Measurements from ENCODE around the gene GALNT14.

GALNT14 gene

DNA sequence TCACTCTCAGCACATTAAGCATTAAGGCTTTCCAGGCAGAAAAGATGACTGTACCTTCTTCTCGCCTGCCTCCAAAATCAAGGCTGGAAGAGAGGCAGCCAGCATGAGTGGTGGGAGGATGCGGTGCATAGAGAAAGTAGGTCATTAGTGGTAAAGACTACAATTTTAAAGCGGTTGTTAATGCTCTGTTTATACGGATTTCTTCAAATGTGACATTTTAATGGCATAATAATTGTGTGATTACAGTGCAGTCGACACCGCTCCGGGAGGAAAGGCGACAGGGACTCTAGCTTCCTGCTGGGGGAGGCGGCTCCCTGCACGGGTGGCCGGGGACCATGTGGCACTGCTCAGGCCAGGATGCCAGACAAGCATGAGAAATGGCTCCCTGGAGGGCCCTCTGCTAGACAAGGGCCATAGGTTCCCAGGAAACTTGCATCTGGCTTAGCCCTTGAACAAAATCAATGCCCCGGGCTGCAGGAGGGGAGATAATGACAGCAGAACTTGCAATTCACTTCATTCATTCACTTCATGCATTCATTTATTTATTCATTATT lies 129.6 kb downstream of the GALNT14 start:
- no peak for DNase-seq (ENCODE audit: low read depth in 2 of 2)

GRCh38 chr2:31004257-31004656 lies 134.0 kb downstream of the GALNT14 start:
- no peak for DNase-seq (ENCODE audit: low read depth in 2 of 2)

GRCh38 chr2:31003749-31004148 lies 134.5 kb downstream of the GALNT14 start:
- DNase-seq (ENCODE audit: low read depth in 2 of 2) = no peak

DNA sequence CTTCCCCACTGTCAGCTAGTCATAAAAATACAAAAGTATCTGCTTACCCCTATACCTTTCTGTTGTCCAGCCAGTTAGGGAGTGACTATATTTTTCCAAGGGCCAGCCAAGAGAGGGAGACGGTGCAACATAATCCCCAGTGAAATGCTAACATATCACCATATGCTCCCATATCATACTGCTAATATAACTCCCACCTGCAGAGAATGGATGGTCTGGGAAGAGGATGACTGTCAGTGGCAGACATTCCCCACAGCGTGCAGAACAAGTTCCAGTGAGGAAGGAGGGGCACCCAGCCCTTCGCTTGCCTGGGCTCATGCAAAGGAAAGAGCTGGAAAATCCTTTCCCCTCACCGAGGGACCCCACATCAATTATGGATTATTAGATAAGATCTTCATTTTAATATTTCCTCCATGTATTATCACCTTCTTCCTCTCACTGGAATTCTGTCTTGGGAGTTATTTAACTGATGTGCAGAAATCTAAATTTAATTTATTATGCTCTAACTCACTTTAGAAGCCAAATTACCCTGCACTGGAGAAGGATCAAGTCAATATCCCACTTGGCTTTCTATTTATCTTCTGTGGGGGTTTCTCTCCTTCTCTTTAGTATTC lies 135.6 kb downstream of the GALNT14 start:
- no peak for DNase-seq (ENCODE audit: low read depth in 2 of 2)

- DNase-seq (ENCODE audit: low read depth in 2 of 2) = no peak
Measured at GRCh38 chr2:31000970-31001369, 137.3 kb downstream of the GALNT14 start.

DNA sequence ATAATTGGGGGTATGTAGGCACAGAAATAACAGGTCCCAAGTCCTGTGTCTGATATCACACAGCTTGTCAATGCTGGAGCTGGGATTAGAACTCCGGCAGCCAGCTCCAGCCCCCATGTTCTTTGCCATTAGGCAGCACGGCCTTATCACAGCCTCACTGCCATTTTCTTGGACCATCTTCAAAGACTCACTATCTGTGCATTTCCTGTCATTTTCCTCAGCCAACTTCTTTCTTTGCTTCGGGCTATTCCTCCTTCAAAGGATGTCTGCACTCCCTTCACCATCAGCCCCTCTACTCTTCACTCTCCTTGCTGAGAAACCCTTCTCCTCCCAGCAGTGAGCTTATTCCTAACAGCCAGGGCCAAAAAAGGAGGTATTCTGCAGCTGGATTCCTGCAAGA lies 139.6 kb downstream of the GALNT14 start:
- DNase-seq (ENCODE audit: low read depth in 2 of 2) = no peak

- no peak for DNase-seq (ENCODE audit: low read depth in 2 of 2)
Measured at GRCh38 chr2:30997979-30998378, 140.3 kb downstream of the GALNT14 start.

DNA sequence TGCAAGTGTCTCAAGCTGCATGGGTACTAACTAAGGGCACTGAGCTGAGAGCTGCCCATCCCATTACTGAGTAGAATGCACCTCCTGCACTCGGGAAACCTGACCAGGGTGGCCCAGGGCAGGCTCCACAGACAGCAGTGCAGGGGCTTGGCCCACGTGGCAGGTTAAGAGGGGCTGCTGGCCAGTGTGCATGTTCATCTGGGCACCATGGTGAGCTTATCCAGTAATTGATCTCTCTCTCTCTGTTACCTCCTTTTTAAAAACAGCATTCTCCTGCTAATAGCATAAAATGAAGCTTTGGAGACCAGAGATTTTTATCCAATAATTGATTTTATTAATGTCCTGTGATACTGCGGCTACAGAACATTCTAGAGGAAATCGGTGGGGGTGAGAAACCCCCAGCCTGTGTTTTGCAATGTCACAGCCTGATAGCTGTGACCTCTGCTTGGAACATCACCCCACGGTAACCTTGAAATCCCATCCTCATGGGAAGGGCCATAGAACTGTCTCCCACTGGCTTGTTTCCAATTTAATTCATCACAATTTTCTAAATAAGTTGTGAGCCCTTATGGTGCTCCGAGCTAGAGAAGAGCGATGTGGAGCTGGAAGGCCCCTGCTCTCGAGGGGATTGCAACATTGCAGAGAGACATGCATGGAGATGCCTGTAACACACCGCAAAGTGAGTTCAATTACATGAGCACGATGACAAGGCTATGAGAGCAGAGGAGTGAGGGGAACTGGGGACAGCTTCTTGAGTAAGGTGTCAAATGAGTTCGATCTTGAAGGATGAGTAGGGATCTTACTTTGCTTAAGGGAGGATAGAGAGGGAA lies 143.8 kb downstream of the GALNT14 start:
- DNase-seq (ENCODE audit: low read depth in 2 of 2) = no peak

GRCh38 chr2:30992781-30993180 lies 145.5 kb downstream of the GALNT14 start:
- DNase-seq (ENCODE audit: low read depth in 2 of 2) = no peak

GRCh38 chr2:30990671-30991070 lies 147.6 kb downstream of the GALNT14 start:
- DNase-seq (ENCODE audit: low read depth in 2 of 2) = no peak

GRCh38 chr2:30990176-30990575 lies 148.1 kb downstream of the GALNT14 start:
- no peak for DNase-seq (ENCODE audit: low read depth in 2 of 2)

DNA sequence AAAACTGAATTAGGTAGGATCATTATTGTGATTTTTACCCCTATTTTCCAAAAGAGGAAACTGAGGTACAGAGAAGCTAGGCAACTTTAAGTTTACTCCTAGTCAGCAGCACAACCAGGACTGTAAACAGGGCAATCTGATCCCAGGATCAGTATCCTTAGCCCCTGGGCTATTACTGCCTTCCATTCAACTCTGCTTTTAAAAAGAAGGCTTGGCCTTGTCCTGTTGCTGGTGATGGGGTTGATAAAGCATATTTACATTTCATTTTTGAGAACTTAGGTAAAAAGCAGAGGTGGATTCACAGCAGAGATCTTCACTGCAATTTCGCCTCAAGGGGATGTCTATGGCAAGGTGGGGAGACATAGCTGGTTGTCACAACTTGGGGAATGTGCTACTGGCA lies 148.5 kb downstream of the GALNT14 start:
- no peak for DNase-seq (ENCODE audit: low read depth in 2 of 2)

- DNase-seq (ENCODE audit: low read depth in 2 of 2) = no peak
Measured at GRCh38 chr2:30987566-30987965, 150.7 kb downstream of the GALNT14 start.

DNA sequence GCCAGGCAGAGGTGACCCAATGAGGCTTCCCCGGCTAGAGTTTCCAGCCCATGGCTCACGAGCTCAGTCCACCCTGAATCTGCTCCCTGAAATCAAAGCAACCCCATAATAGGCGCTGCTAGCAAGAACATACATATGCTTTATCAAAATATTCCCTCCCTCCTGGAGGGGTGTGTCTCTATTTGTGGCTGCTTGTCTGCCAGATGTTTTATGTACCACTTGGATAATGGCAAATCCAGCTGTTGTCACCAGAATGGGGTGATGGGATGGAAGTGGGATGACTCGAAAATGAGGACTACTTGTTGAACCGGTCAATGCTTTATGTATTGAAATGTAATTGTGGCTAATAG lies 152.0 kb downstream of the GALNT14 start:
- DNase-seq (ENCODE audit: low read depth in 2 of 2) = no peak

DNA sequence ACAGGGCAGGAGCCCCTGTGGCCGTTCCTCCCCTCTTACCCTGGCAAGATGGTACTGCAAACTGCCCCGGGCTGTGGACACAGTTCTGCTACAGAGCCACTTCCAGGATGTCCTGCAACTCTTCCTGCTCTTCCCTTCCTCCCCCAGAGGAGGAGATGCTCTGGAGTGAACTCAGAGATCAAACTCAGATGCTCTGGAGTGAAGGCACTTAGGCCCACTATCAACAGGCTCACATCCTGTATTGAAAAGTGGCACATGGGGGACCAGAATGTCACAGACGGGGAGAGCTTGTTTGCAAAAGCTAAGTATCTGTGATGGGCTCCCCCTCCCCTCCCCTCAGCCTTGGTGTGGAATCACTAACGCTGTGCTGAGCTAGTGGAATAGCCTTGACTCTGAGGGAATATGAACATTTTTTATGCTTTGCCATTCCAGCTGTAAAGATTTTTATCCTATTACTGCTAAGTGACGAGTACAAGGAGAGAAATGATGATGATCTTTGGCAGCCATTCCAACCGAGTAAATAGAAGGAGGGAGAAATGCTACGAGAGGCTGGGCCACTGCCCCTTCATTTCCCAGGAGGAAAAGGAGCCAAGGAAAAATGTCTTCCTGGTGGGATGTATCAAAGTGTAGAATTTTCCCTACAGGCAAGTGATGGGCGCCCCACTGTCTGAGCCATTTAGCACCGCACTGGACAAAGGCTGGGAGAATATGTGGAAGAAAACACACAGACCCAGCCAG lies 152.6 kb downstream of the GALNT14 start:
- no peak for DNase-seq (ENCODE audit: low read depth in 2 of 2)

GRCh38 chr2:30984148-30984547 lies 154.1 kb downstream of the GALNT14 start:
- DNase-seq (ENCODE audit: low read depth in 2 of 2) = no peak

DNA sequence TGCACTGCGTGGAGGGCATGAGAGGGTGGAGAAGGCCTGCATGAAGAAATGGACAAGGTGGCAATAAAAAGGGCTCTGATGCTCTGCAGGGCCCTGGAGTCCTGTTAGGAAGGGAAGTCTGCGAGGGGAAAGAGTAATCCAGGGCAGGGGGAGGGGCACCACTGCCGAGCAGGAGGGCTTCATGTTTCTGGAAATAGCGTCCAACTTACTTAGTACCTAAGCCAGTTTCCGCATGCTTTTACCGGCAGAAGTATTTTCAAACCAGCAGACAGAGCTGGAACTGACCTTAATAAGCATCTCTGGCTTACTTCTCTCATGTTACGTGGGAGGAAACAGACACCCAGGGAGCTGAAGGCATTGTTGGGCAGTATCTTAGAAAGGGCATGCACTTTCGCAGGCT lies 156.7 kb downstream of the GALNT14 start:
- no peak for DNase-seq (ENCODE audit: low read depth in 2 of 2)

- DNase-seq (ENCODE audit: low read depth in 2 of 2) = no peak
Measured at GRCh38 chr2:30981096-30981495, 157.1 kb downstream of the GALNT14 start.

GRCh38 chr2:30979822-30980245 lies 158.4 kb downstream of the GALNT14 start:
- no peak for DNase-seq (ENCODE audit: low read depth in 2 of 2)

DNA sequence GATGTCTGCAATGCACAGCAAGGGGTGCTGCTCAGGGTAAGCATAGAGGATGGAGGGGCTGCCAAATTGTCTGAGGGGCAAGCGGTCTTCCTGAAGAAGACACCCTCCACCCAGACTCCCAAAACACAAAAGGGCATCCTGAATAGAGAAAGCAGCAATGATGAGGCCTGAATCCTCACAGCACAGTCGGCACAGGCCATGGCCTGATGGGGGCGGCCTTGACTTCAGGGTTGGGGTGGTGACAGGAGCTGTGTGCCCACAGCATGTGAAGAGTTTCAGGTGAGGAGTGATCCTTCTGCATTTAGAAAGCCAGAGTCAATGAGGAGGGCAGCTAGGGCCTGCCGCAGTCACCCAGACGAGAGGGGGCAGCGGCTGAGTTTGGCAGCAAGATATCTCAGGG lies 159.4 kb downstream of the GALNT14 start:
- DNase-seq (ENCODE audit: low read depth in 2 of 2) = no peak

- no peak for DNase-seq (ENCODE audit: low read depth in 2 of 2)
Measured at GRCh38 chr2:30978044-30978443, 160.2 kb downstream of the GALNT14 start.

- no peak for DNase-seq (ENCODE audit: low read depth in 2 of 2)
Measured at GRCh38 chr2:30975156-30975555, 163.1 kb downstream of the GALNT14 start.

DNA sequence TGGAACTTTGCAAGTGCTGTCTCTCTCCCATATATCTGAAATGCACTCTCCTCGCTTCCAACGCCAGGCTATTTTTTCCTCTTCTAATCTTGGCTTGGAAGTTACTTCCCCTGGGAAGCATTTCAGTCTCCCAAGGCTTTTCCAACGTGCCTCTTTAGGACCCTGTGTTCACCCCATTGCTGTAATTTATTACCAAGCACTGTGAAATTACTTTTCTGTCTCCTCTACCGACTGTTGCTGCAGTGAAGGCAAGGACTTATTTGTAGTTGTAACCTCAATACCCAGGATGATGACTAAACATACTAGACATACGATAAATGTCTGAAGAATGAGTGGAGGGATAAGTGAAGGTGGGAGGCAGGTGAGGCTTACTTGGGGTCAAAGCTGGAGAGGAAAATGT lies 163.7 kb downstream of the GALNT14 start:
- no peak for DNase-seq (ENCODE audit: low read depth in 2 of 2)
